22Rv1 (cell line): Measurements from ENCODE around the gene C7orf33.

Source experiments
- H3K27ac ChIP-seq: fragments of 450-650 bp; 2 replicates; pipeline ENCODE4 v1.5.1; 2017
- ZFX ChIP-seq: fragments of 450-650 bp; IDR thresholded peaks from 2 replicates; pipeline ENCODE4 v1.6.1; 2017; ENCODE audit warnings: antibody characterized with exemption, borderline replicate concordance
- TF ChIP-seq, protein P1 (sequence below): fragments of 450-650 bp; IDR thresholded peaks from 2 replicates; pipeline ENCODE4 v1.5.1; 2017; ENCODE audit warnings: mild to moderate bottlenecking

Gene C7orf33

DNA sequence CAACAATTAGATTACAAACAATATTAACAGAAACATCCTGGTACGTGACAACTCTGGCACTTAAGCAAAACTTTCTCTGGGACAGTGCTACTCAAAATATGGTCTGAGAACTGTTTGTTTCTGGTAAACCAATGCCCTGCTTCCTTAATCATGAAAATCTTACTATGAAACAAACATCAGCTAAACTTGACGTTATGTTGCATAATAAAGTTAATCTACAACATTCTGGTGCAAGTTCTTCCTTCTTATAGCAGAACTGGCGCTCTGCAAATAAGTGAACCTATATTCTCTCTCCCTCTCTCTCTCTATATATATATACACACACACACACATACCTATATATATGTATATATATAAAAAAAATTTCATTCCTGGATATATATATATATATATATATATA is 7.8 kb downstream of the C7orf33 start:
- TF ChIP-seq, protein P1, sequence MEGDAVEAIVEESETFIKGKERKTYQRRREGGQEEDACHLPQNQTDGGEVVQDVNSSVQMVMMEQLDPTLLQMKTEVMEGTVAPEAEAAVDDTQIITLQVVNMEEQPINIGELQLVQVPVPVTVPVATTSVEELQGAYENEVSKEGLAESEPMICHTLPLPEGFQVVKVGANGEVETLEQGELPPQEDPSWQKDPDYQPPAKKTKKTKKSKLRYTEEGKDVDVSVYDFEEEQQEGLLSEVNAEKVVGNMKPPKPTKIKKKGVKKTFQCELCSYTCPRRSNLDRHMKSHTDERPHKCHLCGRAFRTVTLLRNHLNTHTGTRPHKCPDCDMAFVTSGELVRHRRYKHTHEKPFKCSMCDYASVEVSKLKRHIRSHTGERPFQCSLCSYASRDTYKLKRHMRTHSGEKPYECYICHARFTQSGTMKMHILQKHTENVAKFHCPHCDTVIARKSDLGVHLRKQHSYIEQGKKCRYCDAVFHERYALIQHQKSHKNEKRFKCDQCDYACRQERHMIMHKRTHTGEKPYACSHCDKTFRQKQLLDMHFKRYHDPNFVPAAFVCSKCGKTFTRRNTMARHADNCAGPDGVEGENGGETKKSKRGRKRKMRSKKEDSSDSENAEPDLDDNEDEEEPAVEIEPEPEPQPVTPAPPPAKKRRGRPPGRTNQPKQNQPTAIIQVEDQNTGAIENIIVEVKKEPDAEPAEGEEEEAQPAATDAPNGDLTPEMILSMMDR = no peak
- TF ChIP-seq ZFX = no peak
- H3K27ac ChIP-seq = no peak overlapping the region

DNA sequence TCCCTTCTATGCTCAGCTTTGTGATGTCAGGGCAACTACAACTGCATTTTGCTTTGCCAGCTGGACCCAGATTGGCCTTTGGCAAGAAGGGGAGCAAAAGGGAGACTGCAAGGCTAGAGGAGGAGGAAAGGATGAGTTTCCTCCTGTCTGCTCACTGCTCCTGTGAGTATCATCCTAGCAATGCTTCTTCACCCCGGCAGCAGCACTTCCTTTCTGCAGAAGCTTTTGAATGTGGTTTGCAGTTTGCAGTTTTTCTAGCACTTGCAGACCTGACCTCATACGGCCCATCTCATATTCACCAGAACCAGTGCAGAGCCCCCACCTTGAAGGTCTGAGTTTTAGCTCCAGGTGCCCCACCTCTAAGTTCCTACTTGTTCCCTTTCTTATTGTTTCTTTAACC is 14.8 kb downstream of the C7orf33 start:
- no peak overlapping the region for H3K27ac ChIP-seq
- no peak for TF ChIP-seq ZFX
- TF ChIP-seq, protein P1 = no peak

- H3K27ac ChIP-seq = no peak overlapping the region
- TF ChIP-seq ZFX = no peak
- TF ChIP-seq, protein P1 = no peak
These were observed 16.6 kb downstream of the C7orf33 start for GRCh38 chr7:148607151-148607661.

DNA sequence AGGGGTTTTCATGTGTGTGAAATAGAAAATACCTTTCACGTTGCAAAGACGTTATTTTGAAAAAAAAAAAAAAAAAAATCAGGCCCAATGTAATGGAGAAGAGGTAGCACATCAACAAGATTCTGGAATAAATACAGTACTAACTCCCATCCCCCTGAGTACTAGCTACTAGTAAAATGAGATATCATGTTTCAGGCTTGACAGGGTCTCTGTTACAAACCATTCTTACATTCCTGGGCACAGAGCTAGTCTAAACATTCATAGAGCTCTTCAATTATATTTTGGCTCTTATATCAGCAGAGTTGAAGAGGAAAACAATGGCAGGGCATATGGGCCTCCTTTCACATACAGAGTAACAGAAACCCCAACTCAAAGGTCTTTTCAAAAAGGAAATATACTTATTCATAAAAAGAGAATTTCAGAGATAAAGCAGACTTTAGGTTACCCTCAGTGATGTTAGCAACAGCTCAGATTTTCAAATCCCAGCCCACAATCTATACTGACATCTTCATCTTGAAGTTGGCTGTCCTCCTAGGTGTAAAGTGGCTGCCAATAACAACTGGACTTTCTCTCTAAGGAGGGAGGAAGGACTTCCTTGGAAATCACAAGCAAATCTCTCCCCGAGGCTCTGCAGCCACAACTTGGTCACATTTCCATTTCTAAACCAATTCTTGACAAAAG is 18.6 kb downstream of the C7orf33 start:
- no peak for TF ChIP-seq ZFX
- TF ChIP-seq, protein P1 = no peak
- H3K27ac ChIP-seq = no peak overlapping the region

DNA sequence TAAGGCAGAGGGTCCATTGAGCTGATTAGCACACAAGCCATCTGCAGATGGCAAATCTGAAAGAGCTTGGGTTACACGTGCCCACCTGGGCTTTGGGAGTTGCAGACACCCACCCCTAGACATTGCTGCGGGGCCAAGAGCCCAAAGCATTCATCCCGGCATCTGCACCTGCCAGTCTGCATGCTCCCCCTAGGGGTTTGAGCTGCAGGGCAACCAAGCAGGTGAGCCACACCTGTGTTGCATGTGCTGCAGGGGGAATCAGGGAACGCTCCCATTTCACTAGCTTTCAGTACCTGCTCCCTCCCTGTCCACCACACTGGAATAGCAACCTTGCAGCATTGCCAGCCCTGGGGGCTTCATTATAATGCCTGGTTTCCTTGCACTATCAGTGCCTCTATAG is 21.1 kb downstream of the C7orf33 start:
- no peak for TF ChIP-seq ZFX
- TF ChIP-seq, protein P1 = peak; percentile 40

GRCh38 chr7:148615085-148615730 is 24.6 kb downstream of the C7orf33 start:
- TF ChIP-seq ZFX = no peak
- TF ChIP-seq, protein P1 = no peak
- no peak overlapping the region for H3K27ac ChIP-seq

More for the DNA sequence above, 21.1 kb downstream of the C7orf33 start:
- H3K27ac ChIP-seq = no peak overlapping the region

DNA sequence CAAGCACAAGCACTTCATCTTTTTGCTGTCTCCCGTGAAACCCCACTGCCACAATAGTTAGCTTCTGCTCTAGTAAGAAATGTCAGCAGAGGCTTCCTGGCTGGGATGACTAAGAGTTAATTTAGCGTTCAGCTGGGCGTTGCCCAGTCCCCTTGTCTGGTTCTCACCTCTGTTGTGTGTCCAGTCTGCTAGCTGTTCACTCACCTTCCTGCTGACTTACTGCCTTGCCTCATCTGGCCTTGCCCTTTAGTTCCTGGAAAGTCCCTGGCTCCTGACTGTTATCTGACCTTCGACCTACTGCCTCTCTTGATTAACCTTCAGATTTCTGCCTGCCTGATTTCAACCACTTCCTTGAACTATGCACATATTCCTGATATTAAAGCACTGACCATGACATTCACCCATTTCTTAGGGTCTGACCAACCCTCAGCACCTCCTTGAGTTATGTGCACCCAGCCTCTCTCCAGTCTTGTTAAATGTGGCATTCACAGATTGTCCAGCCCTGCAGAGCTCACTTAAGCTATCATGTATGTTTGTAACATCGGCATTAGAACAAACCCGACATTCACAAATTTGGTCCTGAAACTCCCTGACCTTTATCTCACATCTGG is 30.3 kb downstream of the C7orf33 start:
- no peak for TF ChIP-seq ZFX
- TF ChIP-seq, protein P1 = no peak
- H3K27ac ChIP-seq = no peak overlapping the region
